Measurements from ENCODE around the gene PKD2. TPM values are rescaled to one million over a fixed set of nuclear protein-coding genes. Genes with fewer than 3 reads are reported as not detected.

PKD2 gene
- total RNA-seq, 2 experiments from 2014 or later, result 2.3 to 2.8 TPM

- H3K9me3 Mint-ChIP-seq, result no peaks in the 10 kb centered on the region
- ChIA-PET CTCF (interaction anchor here (1.2 kb wide), 2 partner anchors 155 to 168 kb away, joined by 3 to 4 read pairs; no protein-coding TSS in a partner anchor), POLR2A (no interaction called here)
- ATAC-seq (no peak), DNase-seq (no peak)
- no peaks in the 10 kb centered on the region for H3K4me1 Mint-ChIP-seq (ENCODE audit: low read depth)
- TF ChIP-seq CTCF (IDR thresholded peaks at IDR 0.05), result no peak
- peaks cover 6% of the 10 kb centered on the region for H3K36me3 Mint-ChIP-seq (ENCODE audit: low read depth)
- no peak overlapping the region for H3K27ac Mint-ChIP-seq
- no peaks in the 10 kb centered on the region for H3K27me3 Mint-ChIP-seq
- H3K4me3 Mint-ChIP-seq, result no peak overlapping the region
- intact Hi-C loops (cut with micrococcal nuclease), result no loop called here
Observed at GRCh38 chr4:88043586-88044340, 36.3 kb downstream of the PKD2 start.

- ATAC-seq, result no peak
- H3K4me3 Mint-ChIP-seq, result no peak overlapping the region
- H3K27ac Mint-ChIP-seq, result no peak overlapping the region
- POLR2A ChIA-PET, result no interaction called here
- CTCF ChIA-PET, result no interaction called here
- no peaks in the 10 kb centered on the region for H3K27me3 Mint-ChIP-seq
- intact Hi-C loops (cut with micrococcal nuclease), result no loop called here
- TF ChIP-seq CTCF (IDR thresholded peaks at IDR 0.05), result no peak
- no peak for DNase-seq
- H3K4me1 Mint-ChIP-seq (ENCODE audit: low read depth), result no peaks in the 10 kb centered on the region
- H3K9me3 Mint-ChIP-seq, result no peaks in the 10 kb centered on the region
- peaks cover 4% of the 10 kb centered on the region for H3K36me3 Mint-ChIP-seq (ENCODE audit: low read depth)
Observed at GRCh38 chr4:88045021-88045420, 37.6 kb downstream of the PKD2 start.

GRCh38 chr4:88054229-88054628 is 46.8 kb downstream of the PKD2 start:
- TF ChIP-seq CTCF (IDR thresholded peaks at IDR 0.05), result no peak
- peaks cover 1% of the 10 kb centered on the region for H3K36me3 Mint-ChIP-seq (ENCODE audit: low read depth)
- no peaks in the 10 kb centered on the region for H3K4me1 Mint-ChIP-seq (ENCODE audit: low read depth)
- H3K27me3 Mint-ChIP-seq, result no peaks in the 10 kb centered on the region
- intact Hi-C loops (cut with micrococcal nuclease), result no loop called here
- H3K9me3 Mint-ChIP-seq, result no peaks in the 10 kb centered on the region
- no peak for ATAC-seq
- no peak for DNase-seq
- no peak overlapping the region for H3K4me3 Mint-ChIP-seq
- POLR2A ChIA-PET, result interaction anchor here (0.6 kb wide), 1 partner anchor 17 kb away, joined by 4 read pairs; no protein-coding TSS in a partner anchor
- CTCF ChIA-PET, result interaction anchor here (1.5 to 2.1 kb wide), 3 partner anchors 10 to 157 kb away, joined by 5 to 11 read pairs (median 6); no protein-coding TSS in a partner anchor
- H3K27ac Mint-ChIP-seq, result no peak overlapping the region

GRCh38 chr4:88054901-88055300 is 47.5 kb downstream of the PKD2 start:
- no peaks in the 10 kb centered on the region for H3K27me3 Mint-ChIP-seq
- ChIA-PET CTCF (interaction anchor here (1.5 to 2.1 kb wide), 3 partner anchors 9 to 157 kb away, joined by 5 to 11 read pairs (median 6); no protein-coding TSS in a partner anchor), POLR2A (no interaction called here)
- no peaks in the 10 kb centered on the region for H3K9me3 Mint-ChIP-seq
- no peak for ATAC-seq
- TF ChIP-seq CTCF (IDR thresholded peaks at IDR 0.05), result no peak
- H3K36me3 Mint-ChIP-seq (ENCODE audit: low read depth), result peaks cover 1% of the 10 kb centered on the region
- peak; percentile 14 for DNase-seq
- no peak overlapping the region for H3K4me3 Mint-ChIP-seq
- intact Hi-C loops (cut with micrococcal nuclease), result no loop called here
- no peaks in the 10 kb centered on the region for H3K4me1 Mint-ChIP-seq (ENCODE audit: low read depth)
- H3K27ac Mint-ChIP-seq, result no peak overlapping the region

- Mint-ChIP-seq H3K27ac (no peak overlapping the region), H3K9me3 (no peaks in the 10 kb centered on the region), H3K36me3 (ENCODE audit: low read depth) (no peaks in the 10 kb centered on the region), H3K27me3 (no peaks in the 10 kb centered on the region), H3K4me1 (ENCODE audit: low read depth) (no peaks in the 10 kb centered on the region), H3K4me3 (no peak overlapping the region)
- ATAC-seq (no peak), DNase-seq (no peak)
- ChIA-PET POLR2A (no interaction called here), CTCF (interaction anchor here (1.2 kb wide), 1 partner anchor 154 kb away, joined by 4 read pairs; no protein-coding TSS in a partner anchor)
- no peak for TF ChIP-seq CTCF (IDR thresholded peaks at IDR 0.05)
- intact Hi-C loops (cut with micrococcal nuclease), result no loop called here
Observed at GRCh38 chr4:88058295-88058694, 50.9 kb downstream of the PKD2 start.

Data from activated CD8-positive, alpha-beta T cell treated with anti-CD3 and anti-CD28 coated beads for 36 hours (primary cell).